GM21528 (cell line): ENCODE results near the gene TANK.

ENCODE experiments used
- ATAC-seq: cut with Tn5 transposase; IDR thresholded peaks from one replicate; pipeline ENCODE4 v1.9.1; 2021; ENCODE audit warnings: mild to moderate bottlenecking, moderate library complexity; ENCODE audit not compliant: unreplicated experiment, low FRiP score

TANK gene, protein sequence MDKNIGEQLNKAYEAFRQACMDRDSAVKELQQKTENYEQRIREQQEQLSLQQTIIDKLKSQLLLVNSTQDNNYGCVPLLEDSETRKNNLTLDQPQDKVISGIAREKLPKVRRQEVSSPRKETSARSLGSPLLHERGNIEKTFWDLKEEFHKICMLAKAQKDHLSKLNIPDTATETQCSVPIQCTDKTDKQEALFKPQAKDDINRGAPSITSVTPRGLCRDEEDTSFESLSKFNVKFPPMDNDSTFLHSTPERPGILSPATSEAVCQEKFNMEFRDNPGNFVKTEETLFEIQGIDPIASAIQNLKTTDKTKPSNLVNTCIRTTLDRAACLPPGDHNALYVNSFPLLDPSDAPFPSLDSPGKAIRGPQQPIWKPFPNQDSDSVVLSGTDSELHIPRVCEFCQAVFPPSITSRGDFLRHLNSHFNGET

DNA sequence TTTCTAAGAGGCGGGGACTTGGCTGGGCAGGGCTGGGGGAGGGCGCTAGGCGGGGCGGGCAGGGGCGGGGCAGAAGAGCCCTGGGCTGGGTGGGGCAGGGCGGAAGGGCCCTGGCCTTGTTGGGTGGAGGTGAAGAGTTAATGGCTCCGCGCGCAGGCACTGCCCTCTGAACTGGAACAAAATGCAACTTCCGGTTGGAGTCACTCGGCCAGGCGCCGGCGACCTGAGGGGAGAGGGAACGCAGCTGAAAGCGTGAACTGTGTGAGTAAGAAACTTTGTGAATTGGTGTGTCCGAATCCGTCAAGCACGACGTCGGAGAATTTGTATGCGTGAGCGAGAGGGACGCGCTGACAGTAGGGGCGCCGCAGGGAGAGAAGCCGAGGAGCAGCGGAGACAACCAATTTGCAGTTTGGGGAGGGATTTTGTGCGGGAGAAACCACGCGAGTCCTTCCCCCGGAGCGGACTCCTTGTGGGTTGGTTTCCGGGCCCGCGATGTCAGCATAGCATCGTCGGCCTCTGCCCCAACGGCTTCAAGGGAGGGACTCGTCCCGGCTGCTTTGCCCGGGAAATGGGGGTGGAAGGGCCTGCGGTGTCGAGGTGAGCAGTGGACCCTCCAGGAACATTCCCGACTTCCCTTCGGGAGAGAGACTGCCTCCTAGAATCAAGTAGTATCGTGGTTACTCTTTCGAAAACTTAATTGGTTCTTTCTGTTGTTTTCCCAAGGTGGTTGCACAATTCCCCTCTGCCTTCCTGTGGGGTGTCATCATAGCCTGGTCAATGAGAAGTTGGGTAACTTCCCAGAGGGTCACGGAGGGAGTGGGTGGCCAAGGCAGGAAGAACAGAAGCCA lies at the start of gene TANK:
TANK (plus strand) TSS at position 203 of the 848 bp plus-strand sequence. CDS start 19,235 bp downstream, outside the sequence.
- peak; percentile 91 for ATAC-seq

DNA sequence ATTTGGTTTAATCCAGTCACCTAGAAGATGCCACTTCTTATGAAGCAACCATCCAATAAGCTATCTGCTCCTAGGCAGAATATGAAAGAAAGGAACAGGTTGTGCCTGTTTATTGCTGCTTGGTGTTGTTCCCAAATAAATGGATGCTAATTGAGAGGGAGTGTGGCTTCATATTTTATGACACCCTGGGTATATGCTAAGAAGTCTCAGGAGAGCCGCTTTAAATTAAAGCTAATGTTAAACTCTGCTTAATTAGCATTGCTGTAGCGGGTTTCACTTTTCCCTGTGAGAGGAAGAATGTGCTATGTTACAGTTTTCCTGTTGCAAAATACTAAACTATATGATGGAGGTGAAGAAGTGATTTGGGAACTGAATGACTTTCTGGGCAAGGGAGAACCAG lies 48.7 kb upstream of the TANK start:
- no peak for ATAC-seq

DNA sequence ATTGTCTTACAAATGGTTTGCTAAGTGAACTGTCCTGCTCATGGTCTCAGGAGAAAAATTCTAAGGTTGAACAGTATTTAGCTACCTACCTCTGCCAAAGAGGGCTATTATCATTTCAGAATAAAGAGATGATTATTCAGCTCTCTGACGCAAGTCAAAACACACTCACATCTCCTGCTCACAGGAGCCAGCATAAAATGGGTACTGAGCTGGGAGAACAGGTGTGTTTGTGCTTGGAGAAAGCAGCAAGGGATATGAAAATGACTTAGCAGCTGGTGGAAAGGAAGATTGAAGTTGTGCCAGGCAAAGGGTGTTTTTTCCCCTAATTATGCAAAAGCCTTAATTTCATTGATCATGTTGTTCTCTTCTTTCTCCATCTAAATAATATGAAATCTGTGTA lies 47.3 kb upstream of the TANK start:
- ATAC-seq = no peak

DNA sequence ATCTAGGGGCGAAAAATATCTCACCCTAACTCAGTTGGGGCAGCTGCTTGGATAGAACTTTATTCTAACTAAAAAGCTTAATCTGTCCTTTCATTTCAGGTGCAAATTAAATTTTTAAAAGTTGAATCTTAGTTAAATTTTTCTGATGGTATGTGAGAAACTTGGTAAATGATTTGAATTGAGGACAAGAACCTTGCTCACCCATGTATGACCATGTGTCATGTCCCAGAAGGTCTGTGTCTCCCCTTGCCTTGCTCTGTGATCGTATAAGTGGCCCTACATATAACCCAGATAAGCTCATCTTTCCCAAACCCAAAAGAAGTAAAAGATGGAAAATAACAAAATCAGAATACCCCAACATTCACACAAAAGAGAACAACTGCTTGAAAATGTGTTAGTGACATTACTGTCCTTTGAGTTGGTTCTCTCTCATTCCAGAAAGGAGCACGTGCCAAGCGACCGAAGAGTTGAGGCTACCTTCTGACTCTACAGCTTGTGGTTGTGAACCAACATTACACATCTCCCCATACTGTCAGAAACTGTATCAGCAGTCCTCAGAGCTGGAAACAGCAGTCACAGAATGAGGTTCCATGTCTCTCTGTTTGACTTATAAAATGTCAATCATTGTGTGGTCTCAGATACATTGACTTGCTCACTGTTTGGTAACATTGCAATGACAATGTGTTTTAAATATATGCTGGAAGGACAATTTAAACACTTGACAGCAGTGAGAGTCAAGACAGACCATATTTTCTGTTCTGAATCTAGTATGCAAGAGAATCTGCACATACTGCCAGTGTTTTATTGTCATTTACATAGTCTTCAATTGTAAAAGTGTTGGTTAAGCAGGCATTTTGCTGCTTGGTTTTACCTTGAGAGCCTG lies 46.3 kb upstream of the TANK start:
- ATAC-seq = no peak

DNA sequence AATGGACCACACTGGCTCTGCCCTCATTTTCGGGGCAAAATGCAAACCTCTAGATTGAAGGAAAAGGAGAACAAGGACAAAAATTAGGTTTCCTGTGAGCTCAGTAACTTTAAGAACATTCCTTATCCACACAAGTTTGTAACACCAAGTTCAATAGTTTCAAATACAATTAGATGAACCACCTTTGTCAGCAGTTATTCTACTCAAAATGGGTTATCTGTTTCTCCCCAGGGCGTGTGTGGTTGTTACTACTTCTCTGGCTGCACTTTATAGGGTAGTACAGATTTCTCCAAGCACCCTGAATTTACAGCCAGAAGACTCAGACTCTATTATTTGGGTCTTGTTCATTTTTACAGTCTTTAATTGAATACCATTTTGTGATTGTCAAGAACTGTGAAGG lies 45.0 kb upstream of the TANK start:
- no peak for ATAC-seq

DNA sequence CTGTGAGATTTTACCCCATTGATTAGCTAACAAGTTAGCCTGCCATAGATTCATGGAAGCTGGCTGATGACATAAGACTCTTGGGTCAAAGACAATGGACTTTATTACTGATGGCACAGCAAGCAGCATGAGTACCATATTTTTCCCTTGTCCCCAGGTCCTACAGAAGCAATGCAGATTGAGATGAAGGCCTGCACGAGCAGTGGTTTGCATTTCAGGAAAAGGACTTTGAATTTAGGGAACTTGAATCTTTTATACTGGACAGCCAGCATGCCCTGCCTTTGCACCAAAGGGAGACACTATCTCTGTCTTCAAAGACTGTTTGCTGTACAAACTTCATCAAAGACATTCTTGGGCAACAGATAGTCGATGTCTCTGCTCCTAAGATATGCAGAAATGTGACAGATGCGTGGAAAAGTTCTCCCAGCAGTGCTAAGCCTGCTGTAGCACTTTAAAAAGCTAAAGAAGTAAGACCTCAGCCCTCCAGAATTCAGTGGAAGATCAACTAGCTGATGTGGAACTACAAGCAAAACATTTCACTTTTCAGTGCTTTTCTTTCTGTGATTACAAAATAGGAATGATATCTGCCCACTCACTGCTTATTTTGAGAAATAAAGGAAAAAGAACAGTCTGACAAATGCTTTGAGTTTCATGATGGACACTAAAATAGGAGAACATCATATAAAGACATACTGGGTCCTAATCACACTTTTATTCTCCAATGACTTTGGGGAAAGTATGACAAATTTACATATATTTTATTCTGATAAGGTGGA lies 44.4 kb upstream of the TANK start:
- ATAC-seq = no peak

DNA sequence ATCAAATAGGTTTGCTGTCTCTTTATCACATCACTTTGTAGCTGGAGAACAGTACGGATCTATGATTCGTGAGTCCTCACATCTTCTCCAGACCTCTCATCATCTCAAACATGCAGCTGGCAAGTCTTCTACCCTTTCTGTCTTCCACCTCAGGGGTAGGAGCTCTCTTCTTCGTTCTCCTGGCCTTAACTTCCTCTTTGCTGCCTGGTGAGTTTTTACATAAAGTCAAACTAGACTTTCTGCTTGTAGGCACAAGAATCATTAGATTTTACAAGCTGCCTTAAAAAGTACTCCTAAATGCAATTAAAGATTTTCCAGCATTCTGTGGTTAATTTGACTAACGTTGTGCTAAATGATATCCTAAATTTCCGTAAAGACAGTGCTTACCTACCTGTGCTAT lies 43.7 kb upstream of the TANK start:
- ATAC-seq = no peak

DNA sequence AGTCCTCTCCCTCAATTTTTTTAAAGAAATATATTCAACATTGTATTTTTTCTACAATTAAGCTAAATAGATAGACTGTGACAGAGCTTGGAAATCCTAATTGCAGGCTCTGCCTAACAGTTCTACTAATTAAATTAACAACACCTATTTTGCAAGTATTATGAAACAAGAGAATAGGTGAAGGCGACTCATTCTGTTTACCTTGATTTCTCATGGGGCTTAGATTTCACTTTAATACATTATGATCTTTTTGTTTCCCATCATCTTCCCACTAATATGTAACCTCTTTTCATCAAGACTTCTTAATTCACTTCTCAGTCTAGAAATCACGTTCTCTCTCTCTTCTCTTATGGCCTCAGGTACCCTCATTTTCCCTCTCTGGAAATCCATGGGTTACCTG lies 42.7 kb upstream of the TANK start:
- no peak for ATAC-seq

DNA sequence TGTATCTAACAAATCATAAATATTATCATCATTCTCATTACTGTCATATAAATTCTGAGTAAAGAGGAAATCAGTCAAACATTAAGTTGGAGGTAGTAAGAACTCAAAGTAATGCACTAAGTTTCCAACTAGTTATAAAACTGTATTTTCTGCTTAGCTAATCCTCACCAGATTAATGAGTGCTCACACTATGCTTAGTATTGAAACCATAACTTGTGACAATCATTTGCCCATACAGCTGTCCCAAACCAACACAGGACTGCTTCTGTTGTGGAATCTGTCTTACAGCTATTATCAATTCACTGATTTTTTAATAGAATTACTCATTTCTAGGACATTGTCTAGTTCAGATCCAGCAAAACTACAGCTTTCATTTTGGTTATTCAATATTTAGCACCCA lies 41.5 kb upstream of the TANK start:
- no peak for ATAC-seq

DNA sequence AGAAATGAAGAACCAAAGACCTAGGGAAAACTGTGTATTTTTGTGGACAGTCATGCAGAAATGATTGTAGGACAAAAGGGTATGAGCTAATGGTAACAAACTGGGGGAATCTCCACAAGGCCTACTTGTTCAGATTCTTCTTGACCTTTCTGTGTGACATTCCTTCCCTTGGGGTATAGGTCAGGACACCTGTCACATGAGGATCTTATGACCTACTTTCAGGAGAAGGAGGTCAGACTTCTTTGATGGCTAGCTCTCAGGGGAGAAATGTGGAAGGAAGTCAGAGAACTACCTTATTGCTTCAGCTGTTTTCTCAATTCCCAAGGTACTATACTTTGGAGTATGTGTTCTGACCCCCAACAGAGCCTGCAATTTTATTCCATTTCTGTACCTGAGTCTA lies 40.7 kb upstream of the TANK start:
- no peak for ATAC-seq

DNA sequence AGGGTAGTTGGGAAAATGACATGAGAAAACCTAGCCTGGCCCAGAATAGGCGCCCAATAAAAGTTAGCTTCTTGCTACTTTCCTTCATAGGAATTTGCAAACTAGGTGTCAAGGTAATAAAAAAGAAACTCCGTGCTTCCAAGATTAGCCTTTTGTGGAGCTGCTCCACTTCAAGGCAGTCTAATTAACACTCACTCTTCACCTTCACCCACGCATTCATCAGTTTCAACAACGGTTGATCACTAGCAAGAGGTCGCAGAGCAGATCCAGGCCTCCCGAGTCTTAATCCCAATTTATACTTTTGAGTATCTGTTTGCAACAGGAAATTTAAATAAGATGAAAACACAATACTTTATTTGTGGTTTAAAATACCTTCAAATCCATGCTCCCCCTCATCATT lies 39.5 kb upstream of the TANK start:
- no peak for ATAC-seq

DNA sequence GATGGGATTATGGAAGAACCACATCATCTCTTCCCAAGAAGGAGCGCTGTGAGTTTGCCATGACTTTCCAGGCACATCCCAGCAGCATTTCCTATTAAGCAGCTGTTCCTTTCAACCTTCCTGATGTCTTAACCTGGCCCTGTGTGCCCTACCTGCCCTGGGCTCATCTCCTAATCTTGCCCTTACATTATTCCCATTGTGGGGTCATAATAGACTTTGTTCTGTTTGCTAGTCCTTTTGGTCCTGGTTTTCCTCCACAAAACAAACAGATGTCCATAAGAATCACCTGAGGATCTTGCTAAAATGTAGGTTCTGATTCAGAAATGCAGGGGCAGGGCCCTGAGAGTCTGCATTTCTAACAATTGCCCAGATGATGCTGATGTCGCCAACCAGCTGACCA lies 38.6 kb upstream of the TANK start:
- ATAC-seq = no peak

DNA sequence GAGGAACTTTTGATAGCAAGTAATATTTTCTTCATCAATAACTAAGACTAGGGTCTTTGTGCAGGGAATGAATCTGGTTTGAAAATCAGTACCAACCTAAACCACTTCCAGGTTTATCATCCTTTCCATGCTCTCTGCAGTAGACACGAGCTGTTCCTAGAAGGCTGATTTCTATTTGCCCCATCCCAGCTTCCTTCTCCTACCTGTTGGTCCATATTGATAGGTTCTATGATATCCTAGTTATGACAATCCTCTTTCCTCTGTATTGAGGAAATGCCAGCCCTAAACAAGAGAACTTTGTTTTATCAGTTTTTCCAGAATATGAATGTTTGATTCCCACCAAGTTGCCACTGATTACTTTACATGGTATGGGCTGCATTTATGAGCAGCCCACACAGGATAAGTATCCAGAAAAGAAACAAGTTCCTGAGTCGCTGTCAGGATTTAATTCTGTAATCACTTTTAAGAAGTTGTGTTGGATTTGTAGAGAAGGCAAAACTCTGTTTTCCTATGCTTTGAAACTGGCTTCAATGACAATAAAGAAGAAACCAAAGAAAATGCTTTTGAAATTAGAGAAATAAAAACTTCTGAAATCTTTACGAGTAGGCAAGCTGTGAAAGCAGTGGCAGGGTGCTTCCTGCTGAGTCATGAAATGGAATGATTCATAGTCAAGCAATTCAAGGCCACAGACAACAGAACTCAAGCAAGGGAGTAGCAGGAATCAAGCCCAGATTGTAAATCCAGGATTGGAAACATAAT lies 37.3 kb upstream of the TANK start:
- no peak for ATAC-seq

DNA sequence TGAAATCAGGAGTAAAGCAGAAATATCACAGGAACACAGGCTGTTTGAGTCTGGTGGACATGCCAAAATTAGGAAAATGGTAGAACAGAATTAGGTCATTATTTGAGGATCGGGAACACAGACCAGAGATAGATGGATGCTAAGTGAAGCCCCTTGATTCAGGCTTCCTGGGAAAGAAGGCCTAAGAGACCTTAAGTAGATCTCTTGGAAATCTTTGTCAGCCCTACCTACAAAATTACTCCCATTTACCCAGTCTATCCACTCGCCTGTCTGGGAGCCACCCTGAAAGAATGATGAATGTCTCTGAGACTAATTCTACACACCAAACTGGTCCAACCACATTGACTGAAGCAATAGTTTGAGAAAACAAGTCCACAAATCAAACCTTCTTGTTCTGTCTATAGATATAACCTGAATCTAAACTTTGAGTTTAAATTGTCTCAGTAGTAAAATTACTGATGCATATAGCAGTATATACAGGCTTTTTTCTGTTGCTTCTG lies 36.6 kb upstream of the TANK start:
- ATAC-seq = no peak

DNA sequence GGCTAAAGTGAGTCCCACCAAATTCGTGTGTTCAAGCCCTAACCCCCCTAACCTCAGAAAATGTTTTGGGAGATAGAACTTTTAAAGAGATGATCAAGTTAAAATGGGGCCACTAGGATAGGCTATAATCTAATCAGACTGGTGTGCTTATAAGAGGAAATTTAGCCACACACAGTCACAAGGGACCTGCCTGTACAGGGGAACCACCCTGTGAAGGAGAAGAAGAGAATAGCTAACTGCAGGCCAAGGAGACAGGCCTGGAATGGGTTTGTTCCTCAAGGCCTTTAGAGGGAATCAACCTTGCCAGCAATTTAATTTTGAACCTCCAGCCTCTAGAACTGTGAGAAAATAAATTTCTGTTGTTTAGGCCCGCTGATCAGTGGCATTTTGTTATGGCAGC lies 36.0 kb upstream of the TANK start:
- no peak for ATAC-seq

DNA sequence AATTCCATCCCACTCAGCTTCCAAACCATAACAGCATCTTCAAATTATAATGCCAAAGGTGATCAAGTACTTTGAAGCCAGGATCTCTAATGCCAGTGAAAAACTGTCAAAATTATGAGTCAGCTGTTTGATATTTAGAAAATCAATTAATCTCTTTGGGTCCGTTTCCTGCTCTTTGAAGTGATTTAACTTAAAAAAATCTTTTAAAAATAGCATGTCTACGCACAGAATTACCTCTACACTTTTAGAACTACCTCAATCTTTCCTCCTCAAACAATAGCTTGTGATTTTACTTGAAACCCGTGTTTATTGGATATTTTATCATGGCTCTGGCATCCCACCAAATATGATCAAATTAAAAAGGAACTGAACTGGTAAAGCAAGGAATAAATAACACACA lies 31.3 kb upstream of the TANK start:
- ATAC-seq = no peak

DNA sequence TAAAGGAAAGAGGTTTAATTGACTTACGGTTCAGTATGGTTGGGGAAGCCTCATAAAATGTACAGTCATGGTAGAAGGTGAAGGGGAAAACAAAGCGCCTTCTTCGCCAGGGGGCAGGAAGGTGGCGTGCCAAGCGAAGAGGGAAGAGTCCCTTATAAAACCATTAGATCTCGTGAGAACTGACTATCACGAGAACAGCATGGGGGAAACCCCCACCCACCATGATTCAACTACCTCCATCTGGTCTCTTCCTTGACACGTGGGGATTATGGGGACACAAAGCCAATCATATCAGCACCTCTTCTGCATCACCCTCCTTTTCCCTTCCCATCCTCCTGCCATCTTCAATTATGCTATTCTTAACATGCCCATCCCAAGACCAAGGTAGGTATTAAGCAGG lies 29.9 kb upstream of the TANK start:
- ATAC-seq = no peak

DNA sequence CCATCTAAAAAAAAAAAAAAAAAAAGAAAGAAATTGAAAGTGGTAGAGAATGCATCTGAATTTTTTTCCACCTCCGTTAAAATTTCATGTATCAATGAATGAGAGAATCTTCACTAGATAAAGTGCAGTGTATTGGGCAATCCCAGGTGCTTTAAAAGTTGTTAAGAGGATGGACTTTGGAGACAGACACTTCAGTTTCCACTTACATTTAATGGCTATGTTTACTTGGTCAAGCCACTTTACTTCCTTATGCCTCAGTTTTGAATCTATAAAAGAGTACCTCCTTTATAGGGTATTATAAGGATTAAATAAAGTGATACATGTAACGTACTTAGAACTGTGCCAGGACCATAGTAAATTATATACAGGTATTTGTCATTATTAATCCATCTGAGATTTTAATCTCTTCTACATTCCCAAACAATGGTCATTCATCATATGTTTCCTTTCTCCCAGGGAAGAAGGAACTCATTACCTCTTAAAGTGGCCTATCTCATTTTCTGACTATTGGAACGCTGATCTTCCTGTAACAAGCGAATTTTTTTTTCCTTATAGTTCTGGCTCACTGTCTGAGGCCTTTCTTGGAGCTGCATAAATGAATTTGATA lies 29.1 kb upstream of the TANK start:
- ATAC-seq = no peak

DNA sequence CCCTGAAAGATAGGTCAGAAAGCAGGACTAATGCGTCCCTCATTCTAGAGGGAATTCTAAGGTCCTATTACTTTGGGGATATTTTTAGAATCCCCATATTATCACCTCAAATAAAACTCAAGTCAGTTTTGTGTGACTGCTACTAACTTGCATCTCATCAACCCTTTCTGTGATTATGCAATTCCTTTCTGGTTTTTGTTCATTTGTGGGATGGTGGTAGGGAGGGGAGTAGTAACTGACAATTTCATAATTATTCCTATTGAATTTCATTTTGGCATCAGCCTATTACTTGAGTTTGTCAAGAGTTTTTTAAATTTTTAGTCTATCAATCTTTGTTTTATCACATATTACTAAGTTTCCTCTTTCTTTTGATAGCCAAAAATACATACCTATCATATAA lies 28.4 kb upstream of the TANK start:
- ATAC-seq = no peak
